HepG2 (cell line): ENCODE results near the gene SMARCB1. TPM values are rescaled to one million over a fixed set of nuclear protein-coding genes. Genes with fewer than 3 reads are reported as not detected.
A peak's percentile ranks its signal among the peaks of the same experiment; 100 is the strongest.

Source experiments
- AHR ChIP-seq: IDR thresholded peaks from 2 replicates; pipeline ENCODE4 v1.6.1; 2018; ENCODE audit warnings: missing genetic modification reagents, missing compliant biosample characterization
- E2F1 ChIP-seq: sonication (generic); formaldehyde crosslinking; IDR thresholded peaks from 2 replicates; pipeline ENCODE4 v1.5.0; 2020; ENCODE audit warnings: missing genetic modification reagents
- GMEB1 ChIP-seq: sonication (generic); formaldehyde crosslinking; IDR thresholded peaks from 2 replicates; pipeline ENCODE4 v1.5.1; 2020; ENCODE audit warnings: missing genetic modification reagents, mild to moderate bottlenecking, borderline replicate concordance
- HNRNPK ChIP-seq: fragments of 200-400 bp; formaldehyde crosslinking; IDR thresholded peaks from 2 replicates; pipeline ENCODE4 v1.6.1; 2018; ENCODE audit warnings: low read length, low read depth, moderate library complexity, mild to moderate bottlenecking; ENCODE audit not compliant: poor library complexity, severe bottlenecking
- KDM2A ChIP-seq: sonication (generic); formaldehyde crosslinking; IDR thresholded peaks from 2 replicates; pipeline ENCODE4 v1.4.0; 2020; ENCODE audit warnings: low read depth, missing genetic modification reagents, borderline replicate concordance
- MEIS1 ChIP-seq: sonication (generic); formaldehyde crosslinking; IDR thresholded peaks from 2 replicates; pipeline ENCODE4 v1.9.0; 2021; ENCODE audit warnings: mild to moderate bottlenecking, missing genetic modification reagents, moderate library complexity, borderline replicate concordance
- MIER2 ChIP-seq: IDR thresholded peaks from 2 replicates; pipeline ENCODE4 v1.6.1; 2016; ENCODE audit warnings: missing biosample characterization, missing genetic modification reagents
- NFATC3 ChIP-seq: sonication (generic); formaldehyde crosslinking; IDR thresholded peaks from 2 replicates; pipeline ENCODE4 v1.5.1; 2020; ENCODE audit warnings: mild to moderate bottlenecking, missing genetic modification reagents
- NFYB ChIP-seq: sonication (generic); formaldehyde crosslinking; IDR thresholded peaks from 2 replicates; pipeline ENCODE4 v1.4.0; 2020; ENCODE audit warnings: missing genetic modification reagents
- PRDM4 ChIP-seq: sonication (generic); formaldehyde crosslinking; IDR thresholded peaks from 2 replicates; pipeline ENCODE4 v1.9.0; 2021; ENCODE audit warnings: missing genetic modification reagents, borderline replicate concordance
- SATB2 ChIP-seq: sonication (generic); formaldehyde crosslinking; IDR thresholded peaks from 2 replicates; pipeline ENCODE4 v1.5.0; 2020; ENCODE audit warnings: missing genetic modification reagents
- SIX4 ChIP-seq: sonication (generic); formaldehyde crosslinking; IDR thresholded peaks from 2 replicates; pipeline ENCODE4 v1.4.0; 2020; ENCODE audit warnings: missing genetic modification reagents
- SOX5 ChIP-seq: IDR thresholded peaks from 2 replicates; pipeline ENCODE4 v1.6.1; 2016; ENCODE audit warnings: borderline replicate concordance
- SYNCRIP ChIP-seq: fragments of 200-400 bp; formaldehyde crosslinking; IDR thresholded peaks from 2 replicates; pipeline ENCODE4 v1.6.1; 2018; ENCODE audit warnings: mild to moderate bottlenecking, low read depth, low read length; ENCODE audit not compliant: insufficient read depth
- UBTF ChIP-seq: sonication (generic); formaldehyde crosslinking; IDR thresholded peaks from 2 replicates; pipeline ENCODE4 v1.4.0; 2020; ENCODE audit warnings: mild to moderate bottlenecking, missing genetic modification reagents
- ZNF230 ChIP-seq: sonication (generic); formaldehyde crosslinking; IDR thresholded peaks from 2 replicates; pipeline ENCODE4 v1.4.0; 2020; ENCODE audit warnings: mild to moderate bottlenecking, missing genetic modification reagents
- ZNF317 ChIP-seq: sonication (generic); formaldehyde crosslinking; IDR thresholded peaks from 2 replicates; pipeline ENCODE4 v1.5.0; 2020; ENCODE audit warnings: mild to moderate bottlenecking, missing genetic modification reagents
- ZNF614 ChIP-seq: IDR thresholded peaks from 2 replicates; pipeline ENCODE4 v1.6.1; 2018; ENCODE audit warnings: missing biosample characterization, missing genetic modification reagents, inconsistent platforms, borderline replicate concordance
- ZNF639 ChIP-seq: conservative IDR thresholded peaks from 2 replicates; pipeline ENCODE4 v1.6.1; 2018; ENCODE audit warnings: missing genetic modification reagents
- ZNF879 ChIP-seq: sonication (generic); formaldehyde crosslinking; IDR thresholded peaks from 2 replicates; pipeline ENCODE4 v1.8.1; 2023; ENCODE audit warnings: missing genetic modification reagents
- polyA plus RNA-seq, 8 experiments: library from polyadenylated mRNA; depleted of rRNA in 3 of 8; stranded (reverse) in 7 of 8; unstranded in 1 of 8; fragments of >200 nt; fragmentation: Illumina TruSeq in 4 of 8; extraction: Trizol in 4 of 8; gene quantifications; 2 replicates each; pipeline versions ENCODE4 v1.2.1 to v1.2.3, GENCODE V29; 2011 to 2016; ENCODE audit warnings: low read depth in 4 of 8, missing spikeins in 1 of 8, mixed read lengths in 1 of 8; ENCODE audit not compliant: insufficient read depth in 1 of 8
- total RNA-seq, 5 experiments: library from RNA; depleted of rRNA; stranded (reverse); fragments of >200 nt; fragmentation: Illumina TruSeq; extraction: Trizol; gene quantifications; 2 replicates each; pipeline ENCODE4 v1.2.3, GENCODE V29; 2016; ENCODE audit warnings: low read depth in 1 of 5

Gene SMARCB1
- total and polyA plus RNA-seq, 2 of the 13 experiments (the other 11 are each of a cell fraction or from before 2014, with no cell fraction given): 74.0 to 166 TPM

- TF ChIP-seq PRDM4 (CRISPR knock-in tag) (no peak), ZNF879 (no peak), MEIS1 (CRISPR knock-in tag) (peak; percentile 84; the same call in 1 of the 2 replicates), NFATC3 (CRISPR knock-in tag) (no peak), ZNF317 (CRISPR knock-in tag) (no peak), GMEB1 (CRISPR knock-in tag) (peak; percentile 50), UBTF (CRISPR knock-in tag) (peak; percentile 54; the same call in 1 of the 2 replicates), MIER2 (no peak; the same call in 1 of the 2 replicates), E2F1 (no peak), ZNF614 (CRISPR knock-in tag) (peak; percentile 78), HNRNPK (no peak), SYNCRIP (no peak), NFYB (CRISPR knock-in tag) (no peak), SATB2 (no peak), ZNF639 (CRISPR knock-in tag) (no peak), SIX4 (CRISPR knock-in tag) (0 out of 2 replicates have a peak, but pooled peaks have one; percentile 62), AHR (CRISPR knock-in tag) (peak; percentile 46; the same call in 1 of the 2 replicates), KDM2A (CRISPR knock-in tag) (0 out of 2 replicates have a peak, but pooled peaks have one; percentile 15), SOX5 (CRISPR knock-in tag) (peak; percentile 78), ZNF230 (CRISPR knock-in tag) (0 out of 2 replicates have a peak, but pooled peaks have one; percentile 65)
These were observed 12.4 kb upstream of the SMARCB1 start (continued) for GRCh38 chr22:23774114-23774921.
